GM23338 (cell line): Measurements from ENCODE around the gene ACSBG1.

Experiments
- CREB1 ChIP-seq: fragments of 250-450 bp; sonication (Bioruptor Pico); IDR thresholded peaks from 2 replicates; pipeline ENCODE4 v1.5.0; 2020; ENCODE audit warnings: low read depth, mild to moderate bottlenecking, moderate library complexity
- EZH2 ChIP-seq: fragments of 200-600 bp; sonication (generic); IDR thresholded peaks from one replicate; pipeline ENCODE4 v1.8.0; 2017; ENCODE audit warnings: antibody characterized with exemption, mild to moderate bottlenecking, low read depth; ENCODE audit not compliant: unreplicated experiment
- EZH2phosphoT487 ChIP-seq: fragments of 200-600 bp; sonication (generic); IDR thresholded peaks from one replicate; pipeline ENCODE4 v1.8.1; 2018; ENCODE audit warnings: antibody characterized with exemption; ENCODE audit not compliant: unreplicated experiment
- NANOG ChIP-seq: IDR thresholded peaks from 2 replicates; pipeline ENCODE4 v1.6.1; 2016; ENCODE audit warnings: antibody characterized with exemption, borderline replicate concordance
- POLR2AphosphoS5 ChIP-seq: IDR thresholded peaks from 2 replicates; pipeline ENCODE4 v1.6.1; 2016; ENCODE audit warnings: antibody characterized with exemption, low read depth
- REST ChIP-seq: IDR thresholded peaks from one replicate; pipeline ENCODE4 v1.6.1; 2018; ENCODE audit warnings: antibody characterized with exemption; ENCODE audit not compliant: unreplicated experiment
- STAT1 ChIP-seq: IDR thresholded peaks from one replicate; pipeline ENCODE4 v1.6.1; 2016; ENCODE audit warnings: antibody characterized with exemption; ENCODE audit not compliant: unreplicated experiment
- ZNF114 ChIP-seq: fragments of 250-450 bp; sonication (Bioruptor Pico); IDR thresholded peaks from 2 replicates; pipeline ENCODE4 v1.5.0; 2020; ENCODE audit warnings: mild to moderate bottlenecking, moderate library complexity
- ZNF331 ChIP-seq: fragments of 250-450 bp; sonication (Bioruptor Pico); IDR thresholded peaks from 2 replicates; pipeline ENCODE4 v1.5.0; 2020; ENCODE audit warnings: low read depth, mild to moderate bottlenecking, moderate library complexity
- TF ChIP-seq, protein P1 (sequence below), 2 experiments: fragments of 200-600 bp in 1 of 2; sonication (generic) in 1 of 2; conservative IDR thresholded peaks; 2 replicates each; pipeline versions ENCODE4 v1.5.1 to v1.6.1; 2016 to 2017; ENCODE audit warnings: antibody characterized with exemption in 2 of 2, low read depth in 2 of 2, mild to moderate bottlenecking in 2 of 2, moderate library complexity in 1 of 2
- TF ChIP-seq, protein P2 (sequence below): fragments of 250-450 bp; sonication (Bioruptor Pico); IDR thresholded peaks from 2 replicates; pipeline ENCODE4 v1.5.0; 2020; ENCODE audit warnings: mild to moderate bottlenecking, moderate library complexity

- TF ChIP-seq, protein P1, sequence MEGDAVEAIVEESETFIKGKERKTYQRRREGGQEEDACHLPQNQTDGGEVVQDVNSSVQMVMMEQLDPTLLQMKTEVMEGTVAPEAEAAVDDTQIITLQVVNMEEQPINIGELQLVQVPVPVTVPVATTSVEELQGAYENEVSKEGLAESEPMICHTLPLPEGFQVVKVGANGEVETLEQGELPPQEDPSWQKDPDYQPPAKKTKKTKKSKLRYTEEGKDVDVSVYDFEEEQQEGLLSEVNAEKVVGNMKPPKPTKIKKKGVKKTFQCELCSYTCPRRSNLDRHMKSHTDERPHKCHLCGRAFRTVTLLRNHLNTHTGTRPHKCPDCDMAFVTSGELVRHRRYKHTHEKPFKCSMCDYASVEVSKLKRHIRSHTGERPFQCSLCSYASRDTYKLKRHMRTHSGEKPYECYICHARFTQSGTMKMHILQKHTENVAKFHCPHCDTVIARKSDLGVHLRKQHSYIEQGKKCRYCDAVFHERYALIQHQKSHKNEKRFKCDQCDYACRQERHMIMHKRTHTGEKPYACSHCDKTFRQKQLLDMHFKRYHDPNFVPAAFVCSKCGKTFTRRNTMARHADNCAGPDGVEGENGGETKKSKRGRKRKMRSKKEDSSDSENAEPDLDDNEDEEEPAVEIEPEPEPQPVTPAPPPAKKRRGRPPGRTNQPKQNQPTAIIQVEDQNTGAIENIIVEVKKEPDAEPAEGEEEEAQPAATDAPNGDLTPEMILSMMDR (conservative IDR thresholded peaks at IDR 0.05; ENCODE audit: low read depth in 2 of 2), result no peak
- TF ChIP-seq EZH2 (no peak), POLR2AphosphoS5 (no peak), EZH2phosphoT487 (no peak), REST (no peak), CREB1 (no peak), ZNF331 (CRISPR knock-in tag) (no peak), NANOG (no peak), STAT1 (no peak), ZNF114 (no peak)
- TF ChIP-seq, protein P2, sequence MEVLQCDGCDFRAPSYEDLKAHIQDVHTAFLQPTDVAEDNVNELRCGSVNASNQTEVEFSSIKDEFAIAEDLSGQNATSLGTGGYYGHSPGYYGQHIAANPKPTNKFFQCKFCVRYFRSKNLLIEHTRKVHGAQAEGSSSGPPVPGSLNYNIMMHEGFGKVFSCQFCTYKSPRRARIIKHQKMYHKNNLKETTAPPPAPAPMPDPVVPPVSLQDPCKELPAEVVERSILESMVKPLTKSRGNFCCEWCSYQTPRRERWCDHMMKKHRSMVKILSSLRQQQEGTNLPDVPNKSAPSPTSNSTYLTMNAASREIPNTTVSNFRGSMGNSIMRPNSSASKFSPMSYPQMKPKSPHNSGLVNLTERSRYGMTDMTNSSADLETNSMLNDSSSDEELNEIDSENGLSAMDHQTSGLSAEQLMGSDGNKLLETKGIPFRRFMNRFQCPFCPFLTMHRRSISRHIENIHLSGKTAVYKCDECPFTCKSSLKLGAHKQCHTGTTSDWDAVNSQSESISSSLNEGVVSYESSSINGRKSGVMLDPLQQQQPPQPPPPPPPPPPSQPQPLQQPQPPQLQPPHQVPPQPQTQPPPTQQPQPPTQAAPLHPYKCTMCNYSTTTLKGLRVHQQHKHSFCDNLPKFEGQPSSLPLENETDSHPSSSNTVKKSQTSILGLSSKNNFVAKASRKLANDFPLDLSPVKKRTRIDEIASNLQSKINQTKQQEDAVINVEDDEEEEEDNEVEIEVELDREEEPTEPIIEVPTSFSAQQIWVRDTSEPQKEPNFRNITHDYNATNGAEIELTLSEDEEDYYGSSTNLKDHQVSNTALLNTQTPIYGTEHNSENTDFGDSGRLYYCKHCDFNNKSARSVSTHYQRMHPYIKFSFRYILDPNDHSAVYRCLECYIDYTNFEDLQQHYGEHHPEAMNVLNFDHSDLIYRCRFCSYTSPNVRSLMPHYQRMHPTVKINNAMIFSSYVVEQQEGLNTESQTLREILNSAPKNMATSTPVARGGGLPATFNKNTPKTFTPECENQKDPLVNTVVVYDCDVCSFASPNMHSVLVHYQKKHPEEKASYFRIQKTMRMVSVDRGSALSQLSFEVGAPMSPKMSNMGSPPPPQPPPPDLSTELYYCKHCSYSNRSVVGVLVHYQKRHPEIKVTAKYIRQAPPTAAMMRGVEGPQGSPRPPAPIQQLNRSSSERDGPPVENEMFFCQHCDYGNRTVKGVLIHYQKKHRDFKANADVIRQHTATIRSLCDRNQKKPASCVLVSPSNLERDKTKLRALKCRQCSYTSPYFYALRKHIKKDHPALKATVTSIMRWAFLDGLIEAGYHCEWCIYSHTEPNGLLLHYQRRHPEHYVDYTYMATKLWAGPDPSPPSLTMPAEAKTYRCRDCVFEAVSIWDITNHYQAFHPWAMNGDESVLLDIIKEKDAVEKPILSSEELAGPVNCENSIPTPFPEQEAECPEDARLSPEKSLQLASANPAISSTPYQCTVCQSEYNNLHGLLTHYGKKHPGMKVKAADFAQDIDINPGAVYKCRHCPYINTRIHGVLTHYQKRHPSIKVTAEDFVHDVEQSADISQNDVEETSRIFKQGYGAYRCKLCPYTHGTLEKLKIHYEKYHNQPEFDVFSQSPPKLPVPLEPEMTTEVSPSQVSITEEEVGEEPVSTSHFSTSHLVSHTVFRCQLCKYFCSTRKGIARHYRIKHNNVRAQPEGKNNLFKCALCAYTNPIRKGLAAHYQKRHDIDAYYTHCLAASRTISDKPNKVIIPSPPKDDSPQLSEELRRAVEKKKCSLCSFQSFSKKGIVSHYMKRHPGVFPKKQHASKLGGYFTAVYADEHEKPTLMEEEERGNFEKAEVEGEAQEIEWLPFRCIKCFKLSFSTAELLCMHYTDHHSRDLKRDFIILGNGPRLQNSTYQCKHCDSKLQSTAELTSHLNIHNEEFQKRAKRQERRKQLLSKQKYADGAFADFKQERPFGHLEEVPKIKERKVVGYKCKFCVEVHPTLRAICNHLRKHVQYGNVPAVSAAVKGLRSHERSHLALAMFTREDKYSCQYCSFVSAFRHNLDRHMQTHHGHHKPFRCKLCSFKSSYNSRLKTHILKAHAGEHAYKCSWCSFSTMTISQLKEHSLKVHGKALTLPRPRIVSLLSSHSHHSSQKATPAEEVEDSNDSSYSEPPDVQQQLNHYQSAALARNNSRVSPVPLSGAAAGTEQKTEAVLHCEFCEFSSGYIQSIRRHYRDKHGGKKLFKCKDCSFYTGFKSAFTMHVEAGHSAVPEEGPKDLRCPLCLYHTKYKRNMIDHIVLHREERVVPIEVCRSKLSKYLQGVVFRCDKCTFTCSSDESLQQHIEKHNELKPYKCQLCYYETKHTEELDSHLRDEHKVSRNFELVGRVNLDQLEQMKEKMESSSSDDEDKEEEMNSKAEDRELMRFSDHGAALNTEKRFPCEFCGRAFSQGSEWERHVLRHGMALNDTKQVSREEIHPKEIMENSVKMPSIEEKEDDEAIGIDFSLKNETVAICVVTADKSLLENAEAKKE, result no peak
These were observed 56.3 kb downstream of the ACSBG1 start for GRCh38 chr15:78178064-78178463.
